NCI-H1105 treated with DMSO at 0.1 percent for 48 hours (cell line): ENCODE results near the gene COL4A2.

Source experiments
- DNase-seq: peaks from one replicate; lab custom pipeline; 2025; lab: John Stamatoyannopoulos, UW

COL4A2 gene

GRCh38 chr13:110306960-110307766 is at the start of gene COL4A2, which contains the start of gene COL4A1:
Gene COL4A2, plus strand, starts transcription at chr13:110307284. Its CDS starts 620 bp downstream, at chr13:110307904.
Gene COL4A1, minus strand, starts transcription at chr13:110307157. Its CDS starts 130 bp downstream, at chr13:110307027.
- no peak for DNase-seq

DNA sequence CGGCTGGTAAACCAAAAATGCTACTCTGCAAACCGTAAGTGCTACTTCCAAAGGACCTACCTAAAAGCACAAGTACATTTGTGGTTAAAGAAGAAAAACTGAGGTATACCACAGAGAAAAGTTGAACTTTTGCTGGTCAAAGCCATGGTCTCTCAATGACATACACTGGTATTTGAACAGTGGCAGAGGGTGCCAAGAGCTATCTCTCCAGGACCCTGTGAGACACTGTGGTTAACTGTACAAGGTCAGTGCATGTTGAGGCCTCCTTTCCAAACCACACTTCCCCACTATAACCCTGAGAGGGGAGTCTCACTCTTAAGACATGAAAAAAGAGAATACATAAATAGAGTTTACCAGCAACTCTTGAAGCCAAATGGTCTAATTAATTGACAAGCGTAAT is 49.7 kb upstream of the COL4A2 start:
- no peak for DNase-seq

DNA sequence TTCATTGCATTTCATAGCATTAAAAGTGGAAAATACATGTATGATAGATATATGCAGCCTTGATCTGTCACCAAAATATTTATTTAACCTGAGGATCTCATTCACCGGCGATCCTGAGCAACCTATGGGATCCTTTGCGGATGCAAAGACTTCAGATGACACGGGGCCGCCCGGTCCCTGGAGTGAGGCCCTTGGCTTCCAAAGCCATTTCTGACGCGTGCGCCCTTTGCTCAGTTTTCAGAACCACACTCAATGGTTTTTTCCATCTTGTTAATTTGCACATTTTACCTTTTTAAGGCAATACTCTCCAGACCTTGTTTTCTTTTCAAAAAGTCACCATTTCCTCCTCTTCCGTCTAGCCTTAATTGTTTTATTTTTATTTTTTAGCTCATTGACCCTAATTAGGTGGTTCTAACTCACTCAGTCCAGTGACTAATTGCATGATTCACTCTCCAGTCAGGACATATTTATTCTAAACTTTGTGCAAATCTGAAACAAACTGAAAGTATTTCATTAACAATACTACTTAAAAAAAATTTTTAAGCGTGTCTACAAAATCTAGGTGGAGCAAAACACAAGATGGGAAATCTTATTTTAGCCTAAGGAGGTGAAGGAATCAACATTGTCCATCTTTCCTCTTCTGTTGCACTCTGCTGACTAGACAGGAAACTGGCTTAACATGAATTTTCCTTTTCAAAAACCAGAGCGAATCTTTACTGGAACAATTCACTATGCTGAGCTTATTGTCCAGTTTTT is 48.0 kb upstream of the COL4A2 start:
- DNase-seq = no peak

DNA sequence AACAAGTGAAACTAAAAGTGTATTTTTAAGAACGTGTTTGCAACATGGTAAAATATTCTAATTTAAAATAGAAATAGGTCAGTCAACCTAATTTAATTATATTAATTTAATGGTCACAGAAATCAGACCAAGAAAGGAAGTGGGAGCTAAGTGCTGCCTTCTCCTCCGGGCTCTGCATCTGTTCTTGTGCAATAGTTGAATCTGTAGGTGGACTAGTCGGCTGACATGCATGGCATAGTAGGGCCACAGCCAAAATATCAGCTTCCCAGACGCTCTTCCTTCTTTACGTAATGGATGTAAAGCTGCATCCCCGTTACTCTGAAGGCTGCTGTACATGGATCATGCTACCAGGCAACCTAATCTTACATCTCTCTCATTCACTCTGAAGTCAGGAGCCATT is 47.4 kb upstream of the COL4A2 start:
- no peak for DNase-seq

- no peak for DNase-seq
These were observed 45.7 kb upstream of the COL4A2 start for GRCh38 chr13:110261166-110262081.

- no peak for DNase-seq
These were observed 45.0 kb upstream of the COL4A2 start for GRCh38 chr13:110262082-110262436.

GRCh38 chr13:110262508-110263291 is 44.4 kb upstream of the COL4A2 start:
- DNase-seq = no peak

DNA sequence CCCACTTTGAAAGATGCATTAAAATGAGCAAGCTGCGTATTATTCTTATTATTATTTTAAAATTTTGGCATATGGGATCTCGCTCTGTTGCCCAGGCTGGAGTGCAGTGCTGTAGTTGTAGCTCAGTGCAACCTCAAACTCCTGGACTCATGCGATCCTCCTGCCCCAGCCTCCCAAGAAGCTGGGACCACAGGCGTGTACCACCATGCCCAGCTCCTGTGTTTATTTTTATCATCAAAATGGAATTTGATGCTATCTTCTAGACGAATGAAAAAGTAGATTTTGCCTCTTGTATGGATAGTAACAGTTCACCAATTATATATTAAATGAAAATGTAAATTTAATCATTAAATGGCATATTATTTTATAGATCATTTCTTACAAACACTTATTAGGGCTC is 43.7 kb upstream of the COL4A2 start:
- no peak for DNase-seq

- no peak for DNase-seq
These were observed 43.2 kb upstream of the COL4A2 start for GRCh38 chr13:110263888-110264287.

GRCh38 chr13:110264685-110265275 is 42.3 kb upstream of the COL4A2 start:
- no peak for DNase-seq

DNA sequence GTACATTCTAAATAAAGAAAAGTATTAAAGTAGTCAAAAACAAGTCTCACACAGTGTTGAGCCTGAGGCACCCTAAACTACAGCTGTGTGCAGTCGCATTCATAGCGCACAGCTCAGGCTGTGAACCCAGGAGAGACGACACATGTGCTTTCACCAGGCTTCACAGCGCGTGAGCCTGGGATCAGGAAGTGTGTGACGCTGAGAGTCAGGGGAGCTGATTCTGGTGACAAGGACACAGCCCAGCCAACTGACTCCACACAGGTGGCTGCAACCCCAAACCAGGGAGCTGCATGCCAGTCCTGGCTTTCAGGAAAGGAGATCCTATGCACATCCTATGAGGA is 41.8 kb upstream of the COL4A2 start:
- no peak for DNase-seq

GRCh38 chr13:110265682-110266430 is 41.2 kb upstream of the COL4A2 start:
- peak; percentile 88 for DNase-seq

GRCh38 chr13:110266431-110266809 is 40.7 kb upstream of the COL4A2 start:
- DNase-seq = peak; percentile 25

- no peak for DNase-seq
These were observed 40.1 kb upstream of the COL4A2 start for GRCh38 chr13:110266983-110267382.

GRCh38 chr13:110268061-110268460 is 39.0 kb upstream of the COL4A2 start:
- no peak for DNase-seq

DNA sequence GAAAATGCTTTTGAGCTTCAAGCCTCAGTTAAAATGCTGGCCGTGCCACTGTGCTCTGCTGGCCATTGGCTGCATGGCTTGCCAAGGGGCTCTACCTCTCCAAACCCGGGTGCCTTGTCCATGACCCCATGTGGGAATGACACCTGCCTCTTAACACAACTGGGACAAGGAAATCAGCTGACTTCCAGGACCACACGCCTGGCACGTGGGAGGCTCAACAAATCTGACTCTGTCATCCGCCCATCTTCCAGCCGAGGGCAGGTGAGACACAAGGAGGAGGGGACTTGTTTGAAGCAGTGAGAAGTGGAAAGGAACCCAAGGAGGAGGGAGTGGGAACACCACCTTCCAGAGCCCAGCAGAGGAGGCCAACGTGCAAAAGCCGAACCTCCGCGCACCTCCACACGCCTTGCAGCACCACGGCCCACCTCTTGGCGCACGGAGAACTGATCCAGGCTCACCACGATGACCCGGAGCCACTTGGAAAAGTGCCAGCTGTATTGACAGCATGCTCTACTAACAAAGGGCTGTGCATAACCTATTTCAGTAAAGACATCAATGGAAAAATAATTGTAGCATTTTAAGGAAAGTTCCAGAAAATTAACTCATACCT is 38.4 kb upstream of the COL4A2 start:
- no peak for DNase-seq

DNA sequence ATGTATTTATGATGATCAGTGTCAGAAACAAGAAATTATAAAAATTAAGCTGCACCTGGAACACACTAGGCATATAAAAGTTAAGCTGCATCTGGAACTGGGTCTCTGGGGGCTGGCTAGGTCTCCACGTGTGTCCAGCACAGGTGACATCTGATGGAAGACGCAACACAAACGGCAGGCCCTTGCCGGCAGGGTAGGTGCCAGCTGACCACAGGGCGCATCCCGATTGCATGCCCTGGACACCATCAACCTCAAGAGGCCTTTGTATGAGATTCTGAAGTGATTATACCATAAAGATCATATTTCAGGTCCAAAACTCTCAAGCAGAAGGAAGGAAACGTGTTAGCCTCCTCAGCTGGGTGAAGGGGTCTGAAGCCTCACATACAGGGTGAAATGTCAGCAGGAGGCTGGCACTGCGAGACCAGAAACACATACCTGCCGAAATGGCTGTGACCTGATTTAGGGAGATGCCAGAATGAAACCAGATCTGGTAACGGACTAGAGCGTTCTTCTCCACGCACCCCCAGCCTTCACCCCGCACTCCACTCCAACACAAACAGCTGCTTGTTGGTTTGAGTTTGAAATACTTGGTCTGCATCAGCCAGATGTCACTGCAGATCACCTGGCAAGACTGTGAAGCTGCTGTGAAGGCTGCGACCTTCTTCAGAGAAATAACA is 37.4 kb upstream of the COL4A2 start:
- no peak for DNase-seq

DNA sequence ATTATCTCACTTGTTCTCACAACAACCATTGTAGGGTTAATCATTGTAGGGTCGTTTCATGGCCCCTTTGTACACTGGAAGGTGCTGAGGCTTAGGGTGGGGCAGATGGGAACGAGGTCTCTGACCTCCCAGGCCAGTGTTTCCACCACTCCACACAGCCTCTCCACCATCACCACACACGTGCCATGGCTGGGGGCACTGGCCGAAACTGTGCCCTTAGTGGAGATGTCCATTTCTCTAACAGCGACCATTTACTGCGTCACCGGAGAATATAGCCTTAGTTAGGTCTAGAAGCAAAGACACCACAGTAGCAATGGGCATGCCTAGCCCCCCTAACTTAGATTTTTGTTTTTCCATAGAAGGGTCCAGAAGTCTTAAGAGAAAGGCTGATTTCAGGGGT is 36.6 kb upstream of the COL4A2 start:
- DNase-seq = no peak

GRCh38 chr13:110271313-110271712 is 35.8 kb upstream of the COL4A2 start:
- DNase-seq = no peak
